ENCODE results near the gene ASPHD2.

GRCh38 chr22:26448941-26449340, 19.9 kb downstream of the ASPHD2 start:
- no peak for TF ChIP-seq CTCF (IDR thresholded peaks at IDR 0.05)
- TF ChIP-seq POLR2A (IDR thresholded peaks at IDR 0.05): no peak

Measured in lower leg skin (tissue), 3 donors.